Ectodermal cell (in vitro differentiated cells): ENCODE results near the gene AOC1. TPM values are rescaled to one million over a fixed set of nuclear protein-coding genes. Genes with fewer than 3 reads are reported as not detected.
"Not testable (repeated sequence)": the region's sequence is repeated elsewhere in the genome, so short reads cannot be mapped to it uniquely, and the experiment has no call there.

Experiments
- H3K27ac ChIP-seq: 2 replicates; pipeline ENCODE4 v1.7.0; 2013; ENCODE audit warnings: mild to moderate bottlenecking, low read depth, low read length; ENCODE audit not compliant: insufficient read depth, poor library complexity, severe bottlenecking
- H3K27me3 ChIP-seq: 2 replicates; pipeline ENCODE4 v1.7.0; 2013; ENCODE audit warnings: mild to moderate bottlenecking, low read length; ENCODE audit not compliant: insufficient read depth, control insufficient read depth, poor library complexity, severe bottlenecking
- H3K36me3 ChIP-seq: one replicate; pipeline ENCODE4 v1.7.0; 2013; ENCODE audit warnings: low read length; ENCODE audit not compliant: control insufficient read depth, insufficient read depth
- H3K4me1 ChIP-seq: one replicate; pipeline ENCODE4 v1.7.0; 2013; ENCODE audit warnings: low read length; ENCODE audit not compliant: control insufficient read depth, insufficient read depth
- H3K4me3 ChIP-seq: 2 replicates; pipeline ENCODE4 v1.7.0; 2013; ENCODE audit warnings: low read depth, low read length, control low read depth; ENCODE audit not compliant: insufficient read depth
- H3K9me3 ChIP-seq: 2 replicates; pipeline ENCODE4 v1.7.0; 2013; ENCODE audit warnings: mild to moderate bottlenecking, low read length, moderate library complexity; ENCODE audit not compliant: control insufficient read depth
- WGBS, 2 experiments: methylation state at CpG; one replicate each; pipeline ENCODE4 v1.1.7; 2013; ENCODE audit warnings: missing lambda C conversion rate in 2 of 2; 5-methylcytosine and 5-hydroxymethylcytosine counted together
- polyA plus RNA-seq, 4 experiments: library from polyadenylated mRNA; stranded (reverse); fragments of 50-300 nt; gene quantifications; one replicate each; pipeline ENCODE4 v1.2.3, GENCODE V29; 2013

Gene AOC1, protein sequence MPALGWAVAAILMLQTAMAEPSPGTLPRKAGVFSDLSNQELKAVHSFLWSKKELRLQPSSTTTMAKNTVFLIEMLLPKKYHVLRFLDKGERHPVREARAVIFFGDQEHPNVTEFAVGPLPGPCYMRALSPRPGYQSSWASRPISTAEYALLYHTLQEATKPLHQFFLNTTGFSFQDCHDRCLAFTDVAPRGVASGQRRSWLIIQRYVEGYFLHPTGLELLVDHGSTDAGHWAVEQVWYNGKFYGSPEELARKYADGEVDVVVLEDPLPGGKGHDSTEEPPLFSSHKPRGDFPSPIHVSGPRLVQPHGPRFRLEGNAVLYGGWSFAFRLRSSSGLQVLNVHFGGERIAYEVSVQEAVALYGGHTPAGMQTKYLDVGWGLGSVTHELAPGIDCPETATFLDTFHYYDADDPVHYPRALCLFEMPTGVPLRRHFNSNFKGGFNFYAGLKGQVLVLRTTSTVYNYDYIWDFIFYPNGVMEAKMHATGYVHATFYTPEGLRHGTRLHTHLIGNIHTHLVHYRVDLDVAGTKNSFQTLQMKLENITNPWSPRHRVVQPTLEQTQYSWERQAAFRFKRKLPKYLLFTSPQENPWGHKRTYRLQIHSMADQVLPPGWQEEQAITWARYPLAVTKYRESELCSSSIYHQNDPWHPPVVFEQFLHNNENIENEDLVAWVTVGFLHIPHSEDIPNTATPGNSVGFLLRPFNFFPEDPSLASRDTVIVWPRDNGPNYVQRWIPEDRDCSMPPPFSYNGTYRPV
- not detected for polyA plus RNA-seq (2013, experiment 1 of 4)
- not detected for polyA plus RNA-seq (2013, experiment 2 of 4)
- polyA plus RNA-seq (2013, experiment 3 of 4): not detected
- polyA plus RNA-seq (2013, experiment 4 of 4): not detected

DNA sequence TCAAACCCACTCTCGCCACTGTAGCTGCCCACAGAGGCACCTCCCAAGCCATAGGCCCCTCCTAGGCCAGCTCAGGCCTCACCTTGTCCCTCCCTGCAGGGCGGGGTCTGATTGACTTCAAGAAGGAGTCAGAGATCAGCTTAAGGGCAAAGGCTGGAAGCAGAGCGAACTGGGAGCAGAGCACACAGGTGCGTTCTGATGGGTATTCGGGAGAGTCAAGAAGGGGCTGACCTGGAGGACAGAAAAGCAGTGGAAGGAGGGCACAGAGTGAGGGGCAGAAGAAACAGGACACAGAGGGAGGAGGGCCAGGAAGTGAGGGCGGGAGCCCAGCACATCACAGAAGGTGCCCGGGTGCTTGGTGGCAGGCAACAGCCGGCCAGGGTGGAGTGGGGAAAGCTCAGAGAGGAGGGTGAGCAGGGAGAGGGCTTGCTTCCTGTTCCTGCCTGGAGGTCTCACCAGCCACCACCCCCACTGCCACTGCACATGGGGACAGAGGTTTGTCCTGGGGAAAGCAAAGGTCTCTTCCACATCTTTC is at the start of gene AOC1:
AOC1 (plus strand) TSS at position 147 of the 535 bp plus-strand sequence. CDS start 3,954 bp downstream, outside the sequence.
- no peak within 1 kb of the TSS for H3K27ac ChIP-seq
- H3K9me3 ChIP-seq: no peaks in the 10 kb centered on the region
- WGBS, 2 experiments: 76 to 85% methylated on average over 8 of the region's 8 CpGs
- H3K27me3 ChIP-seq: no peaks in the 10 kb centered on the region
- no peaks in the 10 kb centered on the region for H3K36me3 ChIP-seq
- peaks cover 9% of the 10 kb centered on the region for H3K4me1 ChIP-seq
- no peak within 1 kb of the TSS for H3K4me3 ChIP-seq

DNA sequence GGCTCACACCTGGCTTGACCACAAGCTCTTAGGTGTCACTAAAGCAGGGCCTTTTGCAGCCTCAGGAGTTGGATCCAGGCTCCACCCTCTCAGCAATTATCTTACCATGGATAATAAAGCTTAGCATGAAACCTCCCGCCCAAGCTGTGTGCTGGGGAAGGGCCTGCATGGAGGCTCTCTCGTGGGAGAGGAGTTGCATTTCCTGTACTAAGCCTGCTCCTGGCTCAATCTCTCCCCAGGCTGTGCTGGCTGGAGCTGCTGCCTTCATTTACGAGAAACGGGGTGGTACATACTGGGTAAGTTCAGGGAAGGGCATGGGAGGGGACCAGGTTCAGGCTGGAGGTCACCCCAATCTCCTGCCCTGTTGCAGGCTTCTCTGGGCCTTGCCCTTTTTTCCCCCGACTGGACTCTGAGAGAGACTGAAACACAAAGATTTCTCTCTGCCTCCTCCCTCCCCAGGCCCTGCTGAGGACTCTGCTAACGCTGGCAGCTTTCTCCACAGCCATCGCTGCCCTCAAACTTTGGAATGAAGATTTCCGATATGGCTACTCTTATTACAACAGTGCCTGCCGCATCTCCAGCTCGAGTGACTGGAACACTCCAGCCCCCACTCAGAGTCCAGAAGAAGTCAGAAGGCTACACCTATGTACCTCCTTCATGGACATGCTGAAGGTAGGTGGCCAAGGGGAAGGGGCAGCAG is 49.0 kb upstream of the AOC1 start:
- Histone ChIP-seq H3K9me3 (no peaks in the 10 kb centered on the region), H3K27me3 (peaks cover 52% of the 10 kb centered on the region), H3K4me3 (no peak overlapping the region), H3K36me3 (no peaks in the 10 kb centered on the region), H3K27ac (no peak overlapping the region), H3K4me1 (no peaks in the 10 kb centered on the region)
- 79 to 81% methylated on average over 10 of the region's 10 CpGs for WGBS, 2 experiments

DNA sequence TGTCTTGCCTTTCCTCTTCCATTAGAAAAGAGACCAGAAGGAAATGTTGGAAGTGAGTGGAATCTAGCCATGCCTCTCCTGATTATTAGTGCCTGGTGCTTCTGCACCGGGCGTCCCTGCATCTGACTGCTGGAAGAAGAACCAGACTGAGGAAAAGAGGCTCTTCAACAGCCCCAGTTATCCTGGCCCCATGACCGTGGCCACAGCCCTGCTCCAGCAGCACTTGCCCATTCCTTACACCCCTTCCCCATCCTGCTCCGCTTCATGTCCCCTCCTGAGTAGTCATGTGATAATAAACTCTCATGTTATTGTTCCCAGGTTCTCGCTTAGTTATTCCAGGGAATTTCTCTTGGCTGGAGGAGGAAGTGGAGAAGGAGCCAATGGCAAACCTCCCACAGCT is 47.5 kb upstream of the AOC1 start:
- H3K27ac ChIP-seq: no peak overlapping the region
- no peaks in the 10 kb centered on the region for H3K4me1 ChIP-seq
- peaks cover 37% of the 10 kb centered on the region for H3K27me3 ChIP-seq
- no peaks in the 10 kb centered on the region for H3K36me3 ChIP-seq
- H3K4me3 ChIP-seq: no peak overlapping the region
- WGBS, 2 experiments: 92% methylated on average over 5 of the region's 5 CpGs
- no peaks in the 10 kb centered on the region for H3K9me3 ChIP-seq

DNA sequence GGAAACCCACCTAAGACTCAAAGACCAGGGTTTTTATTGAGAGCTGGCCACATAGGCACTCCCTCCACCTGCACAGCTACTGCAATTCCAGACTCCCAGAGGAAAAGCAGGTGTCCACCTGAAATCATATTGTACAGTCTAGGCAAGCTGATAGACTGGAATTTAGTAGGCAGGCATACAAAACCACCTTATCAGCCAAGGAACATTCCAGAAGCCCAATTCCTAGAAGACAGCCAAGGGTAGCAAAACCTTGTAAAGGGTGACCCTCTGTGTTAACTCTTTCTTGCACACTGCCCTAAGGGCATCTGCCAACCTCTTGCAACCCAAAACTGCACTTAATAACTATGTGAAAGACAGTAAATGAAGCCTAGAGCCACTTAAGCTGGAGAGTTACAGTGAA is 46.5 kb upstream of the AOC1 start:
- Histone ChIP-seq H3K36me3 (no peaks in the 10 kb centered on the region), H3K4me3 (no peak overlapping the region), H3K9me3 (no peaks in the 10 kb centered on the region), H3K27me3 (peaks cover 26% of the 10 kb centered on the region), H3K4me1 (no peaks in the 10 kb centered on the region), H3K27ac (no peak overlapping the region)

DNA sequence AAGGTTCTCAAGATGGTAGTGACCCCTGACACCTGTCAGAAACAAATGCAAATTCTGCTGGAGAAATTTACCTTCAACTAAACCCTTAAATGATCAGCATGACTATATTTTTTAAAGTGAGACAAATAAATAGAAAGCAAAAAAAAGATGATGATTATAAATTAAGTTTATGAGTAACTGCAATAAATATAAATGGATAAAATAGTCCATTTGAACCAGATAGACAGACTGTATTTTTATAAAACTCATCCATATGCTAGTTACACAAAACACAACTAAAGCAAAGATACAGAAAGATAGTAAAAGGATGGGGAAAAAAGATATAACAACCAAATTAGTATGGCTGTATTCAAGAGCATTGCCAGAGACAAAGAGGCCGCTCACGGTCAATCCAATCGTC is 45.9 kb upstream of the AOC1 start:
- Histone ChIP-seq H3K27ac (no peak overlapping the region), H3K4me1 (no peaks in the 10 kb centered on the region), H3K4me3 (no peak overlapping the region), H3K36me3 (no peaks in the 10 kb centered on the region), H3K9me3 (no peaks in the 10 kb centered on the region), H3K27me3 (peaks cover 20% of the 10 kb centered on the region)
- 96 to 98% methylated on average over 3 of the region's 3 CpGs for WGBS, 2 experiments

DNA sequence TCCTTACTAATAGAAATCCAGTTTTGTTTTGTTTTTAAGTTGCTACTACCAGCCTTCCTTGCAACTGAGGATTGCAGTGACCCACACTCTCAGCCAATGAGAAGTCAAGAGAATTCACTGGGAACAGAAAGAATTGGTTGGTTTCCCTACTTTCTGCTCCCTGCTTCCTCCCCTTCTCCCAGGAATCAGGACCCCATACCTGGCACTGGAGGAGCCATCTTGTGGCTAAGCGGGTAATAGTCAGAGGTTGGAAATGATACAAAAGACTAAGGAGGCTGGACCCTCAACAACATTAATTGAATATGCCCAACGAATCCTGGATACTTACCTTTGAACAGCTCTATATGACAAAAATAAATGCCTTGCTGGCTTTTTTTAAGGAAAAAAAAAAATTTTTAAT is 45.5 kb upstream of the AOC1 start:
- H3K27me3 ChIP-seq: peaks cover 16% of the 10 kb centered on the region
- no peaks in the 10 kb centered on the region for H3K9me3 ChIP-seq
- no peak overlapping the region for H3K4me3 ChIP-seq
- H3K27ac ChIP-seq: no peak overlapping the region
- H3K36me3 ChIP-seq: no peaks in the 10 kb centered on the region
- WGBS, 2 experiments: 92 to 100% methylated on average over 1 to 2 of the region's 2 CpGs
- H3K4me1 ChIP-seq: no peaks in the 10 kb centered on the region

DNA sequence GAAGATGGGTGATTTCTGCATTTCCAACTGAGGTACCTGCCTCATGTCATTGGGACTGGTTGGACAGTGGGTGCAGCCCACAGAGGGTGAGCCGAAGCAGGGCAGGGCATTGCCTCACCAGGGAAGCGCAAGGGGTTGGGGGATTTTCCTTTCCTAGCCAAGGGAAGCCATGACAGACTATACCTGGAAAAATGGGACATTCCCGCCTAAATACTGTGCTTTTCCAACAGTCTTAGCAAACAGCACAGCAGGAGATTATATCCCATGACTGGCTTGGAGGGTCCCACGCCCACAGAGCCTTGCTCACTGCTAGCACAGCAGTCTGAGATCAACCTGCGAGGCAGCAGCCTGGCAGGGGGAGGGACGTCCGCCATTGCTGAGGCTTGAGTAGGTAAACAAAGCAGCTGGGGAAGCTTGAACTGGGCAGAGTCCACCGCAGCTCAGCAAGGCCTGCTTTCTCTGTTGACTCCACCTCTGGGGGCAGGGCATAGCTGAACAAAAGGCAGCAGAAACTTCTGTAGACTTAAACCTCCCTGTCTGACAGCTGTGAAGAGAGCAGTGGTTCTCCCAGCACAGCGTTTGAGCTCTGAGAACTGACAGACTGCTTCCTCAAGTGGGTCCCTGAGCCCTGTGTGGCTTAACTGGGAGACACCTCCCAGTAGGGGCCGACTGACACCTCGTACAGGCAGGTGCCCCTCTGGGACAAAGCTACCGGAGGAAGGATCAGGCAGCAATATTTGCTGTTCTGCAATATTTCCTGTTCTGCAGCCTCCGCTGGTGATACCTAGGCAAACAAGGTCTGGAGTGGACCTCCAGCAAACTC is 44.5 kb upstream of the AOC1 start:
- H3K36me3 ChIP-seq, H3K27ac ChIP-seq, H3K4me3 ChIP-seq, H3K4me1 ChIP-seq, H3K9me3 ChIP-seq, H3K27me3 ChIP-seq: not testable (repeated sequence)
- WGBS, 2 experiments: 76 to 79% methylated on average over 13 of the region's 13 CpGs

DNA sequence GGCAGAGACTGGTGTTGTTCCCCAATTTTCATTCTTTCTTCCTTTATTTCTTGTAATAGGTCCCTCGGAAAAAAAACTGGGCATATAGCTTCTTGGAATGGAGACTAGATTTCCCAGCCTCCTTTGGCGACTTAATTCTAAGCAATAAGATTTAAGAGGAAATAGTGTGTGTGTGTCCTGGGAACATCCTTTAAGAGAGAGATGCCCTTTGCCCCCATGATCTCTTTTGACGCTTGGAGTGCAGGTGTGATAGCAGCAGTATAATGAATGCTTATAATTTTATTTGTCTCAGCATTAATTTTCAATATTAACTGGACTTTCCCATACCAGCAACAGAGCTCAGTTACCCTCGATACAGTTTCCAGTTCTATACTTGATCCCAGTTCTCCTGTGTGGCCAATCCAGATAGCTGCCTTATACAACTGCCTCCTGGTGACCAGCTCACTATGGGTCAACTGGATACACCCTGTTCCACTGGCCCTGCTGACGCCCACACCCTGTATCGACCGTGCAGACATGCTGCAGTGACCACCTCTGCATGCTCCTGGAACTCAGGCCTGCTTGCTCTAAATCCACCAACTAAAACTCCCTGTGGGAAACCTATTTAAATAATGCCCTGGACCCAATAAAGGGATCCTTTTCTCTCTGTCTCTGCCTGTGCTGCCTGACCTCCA is 37.9 kb upstream of the AOC1 start:
- Histone ChIP-seq H3K36me3 (no peaks in the 10 kb centered on the region), H3K9me3 (no peaks in the 10 kb centered on the region), H3K27ac (peak overlapping the region; percentile 22), H3K4me3 (no peak overlapping the region), H3K27me3 (no peaks in the 10 kb centered on the region), H3K4me1 (peaks cover 9% of the 10 kb centered on the region)
- WGBS, 2 experiments: 53 to 54% methylated on average over 6 to 7 of the region's 7 CpGs

DNA sequence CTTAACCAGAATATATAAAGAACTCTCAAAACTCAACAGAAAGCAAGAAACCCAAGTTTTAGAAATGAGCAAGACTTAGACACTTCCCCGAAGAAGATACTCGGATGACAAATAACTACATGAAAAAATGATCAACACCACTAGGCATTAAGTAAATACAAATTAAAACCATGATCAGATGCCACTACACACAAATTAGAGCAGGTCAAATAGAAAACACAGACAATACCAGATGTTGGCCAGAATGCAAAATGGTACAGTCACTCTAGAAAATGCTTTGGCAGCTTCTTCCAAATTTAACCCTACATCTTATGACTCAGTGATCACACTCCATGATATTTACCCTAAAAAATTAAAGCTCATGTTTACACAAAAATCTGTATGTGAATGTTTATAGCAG is 33.3 kb upstream of the AOC1 start:
- H3K9me3 ChIP-seq: no peaks in the 10 kb centered on the region
- WGBS, 2 experiments: 87 to 88% methylated on average over 2 of the region's 2 CpGs
- H3K27me3 ChIP-seq: no peaks in the 10 kb centered on the region
- no peak overlapping the region for H3K27ac ChIP-seq
- no peak overlapping the region for H3K4me3 ChIP-seq
- H3K36me3 ChIP-seq: no peaks in the 10 kb centered on the region
- H3K4me1 ChIP-seq: peaks cover 7% of the 10 kb centered on the region
